DND-41 (cell line): Measurements from ENCODE around the gene SYT10.

ENCODE experiments used
- CTCF ChIP-seq: IDR thresholded peaks from 2 replicates; pipeline ENCODE4 v1.5.1; 2012; ENCODE audit warnings: borderline replicate concordance, low read length, moderate library complexity, mild to moderate bottlenecking; ENCODE audit not compliant: poor library complexity, severe bottlenecking; ENCODE audit errors: extremely low read depth
- EZH2 ChIP-seq: IDR thresholded peaks from 3 replicates; pipeline ENCODE4 v1.6.1; 2012; ENCODE audit warnings: borderline replicate concordance, low read depth, mild to moderate bottlenecking, moderate library complexity, low read length, inconsistent platforms; ENCODE audit not compliant: severe bottlenecking

DNA sequence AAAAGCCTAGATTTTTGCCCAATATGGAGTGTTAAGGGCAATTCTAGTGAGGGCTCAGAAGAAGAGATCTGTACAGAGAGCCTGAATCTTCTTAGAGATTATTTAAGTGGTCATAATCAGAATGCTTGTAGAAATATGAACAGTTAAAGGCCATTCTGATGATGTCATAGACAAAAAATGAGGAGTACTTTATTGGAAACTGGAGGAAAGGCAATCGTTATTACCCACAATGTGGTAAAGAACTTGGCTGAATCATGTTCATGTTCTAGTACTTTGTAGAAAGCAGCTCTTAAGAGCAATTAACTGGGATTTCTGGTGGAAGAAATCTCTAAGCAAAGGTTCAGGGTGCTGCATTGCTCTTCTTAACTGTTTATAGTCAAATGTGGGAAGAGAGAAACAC is 36.4 kb upstream of the SYT10 start:
- TF ChIP-seq CTCF (no peak), EZH2 (no peak)
